Astrocyte (in vitro differentiated cells and primary cell): ENCODE measurements around the gene NAAA. TPM values are rescaled to one million over a fixed set of nuclear protein-coding genes. Genes with fewer than 3 reads are reported as not detected.

Experiments
- DNase-seq: peaks from one replicate; pipeline ENCODE4 v3.0.0-alpha.2; 2010; ENCODE audit warnings: low read depth
- FAIRE-seq: peaks from 2 replicates; lab custom pipeline; 2011; peaks lifted over from hg19 to GRCh38; lab: Jason Lieb, UNC
- H2AFZ ChIP-seq: 2 replicates; pipeline ENCODE4 v1.6.0; 2012; ENCODE audit warnings: low read depth, low read length, inconsistent platforms
- H3K27ac ChIP-seq: 2 replicates; pipeline ENCODE4 v1.5.1; 2011; ENCODE audit warnings: low read depth, low read length, inconsistent platforms
- H3K27me3 ChIP-seq: 2 replicates; pipeline ENCODE4 v1.6.0; 2011; ENCODE audit warnings: low read length, inconsistent platforms; ENCODE audit not compliant: insufficient read depth
- H3K36me3 ChIP-seq: 2 replicates; pipeline ENCODE4 v1.5.1; 2011; ENCODE audit warnings: low read length, inconsistent platforms; ENCODE audit not compliant: insufficient read depth
- H3K4me1 ChIP-seq: 2 replicates; pipeline ENCODE4 v1.5.1; 2011; ENCODE audit warnings: low read length, inconsistent platforms; ENCODE audit not compliant: insufficient read depth
- H3K4me2 ChIP-seq: 2 replicates; pipeline ENCODE4 v1.6.0; 2012; ENCODE audit warnings: low read length, inconsistent platforms
- H3K4me3 ChIP-seq: 2 replicates; pipeline ENCODE4 v1.5.1; 2011; ENCODE audit warnings: low read depth, mild to moderate bottlenecking, low read length, inconsistent platforms; ENCODE audit not compliant: insufficient read depth
- H3K79me2 ChIP-seq: 2 replicates; pipeline ENCODE4 v1.6.0; 2012; ENCODE audit warnings: mild to moderate bottlenecking, low read length, inconsistent platforms; ENCODE audit not compliant: insufficient read depth
- H3K9ac ChIP-seq: 2 replicates; pipeline ENCODE4 v1.6.0; 2012; ENCODE audit warnings: mild to moderate bottlenecking, low read length, inconsistent platforms
- H3K9me3 ChIP-seq: 2 replicates; pipeline ENCODE4 v1.5.1; 2012; ENCODE audit warnings: low read depth, mild to moderate bottlenecking, low read length, inconsistent platforms; ENCODE audit not compliant: insufficient read depth
- H4K20me1 ChIP-seq: 2 replicates; pipeline ENCODE4 v1.6.0; 2012; ENCODE audit warnings: low read length, inconsistent platforms; ENCODE audit not compliant: insufficient read depth
- H3K27ac Mint-ChIP-seq: one replicate; pipeline ENCODE4 v1.8.0; 2021; ENCODE audit warnings: mild to moderate bottlenecking, mixed read lengths; ENCODE audit not compliant: unreplicated experiment
- H3K27me3 Mint-ChIP-seq: one replicate; pipeline ENCODE4 v1.8.0; 2021; ENCODE audit warnings: low read depth, mixed read lengths; ENCODE audit not compliant: unreplicated experiment
- H3K36me3 Mint-ChIP-seq: one replicate; pipeline ENCODE4 v1.8.0; 2021; ENCODE audit warnings: low read depth, mixed read lengths; ENCODE audit not compliant: unreplicated experiment
- H3K4me1 Mint-ChIP-seq: one replicate; pipeline ENCODE4 v1.8.0; 2021; ENCODE audit warnings: low read depth, mixed read lengths; ENCODE audit not compliant: unreplicated experiment
- H3K4me3 Mint-ChIP-seq: one replicate; pipeline ENCODE4 v1.8.0; 2021; ENCODE audit warnings: mild to moderate bottlenecking, moderate library complexity, mixed read lengths; ENCODE audit not compliant: unreplicated experiment
- H3K9me3 Mint-ChIP-seq: one replicate; pipeline ENCODE4 v1.8.0; 2021; ENCODE audit warnings: mild to moderate bottlenecking, mixed read lengths; ENCODE audit not compliant: unreplicated experiment
- EZH2 ChIP-seq: IDR thresholded peaks from 2 replicates; pipeline ENCODE4 v1.6.1; 2012; ENCODE audit warnings: mild to moderate bottlenecking, low read length, inconsistent platforms; ENCODE audit not compliant: insufficient read depth
- total RNA-seq: library from RNA; stranded (reverse); gene quantifications from 2 replicates; pipeline ENCODE4 v1.2.1, GENCODE V29; 2021
- TF ChIP-seq, protein P1 (sequence below): IDR thresholded peaks from 2 replicates; pipeline ENCODE4 v1.5.1; 2011; ENCODE audit warnings: low read depth, mild to moderate bottlenecking, inconsistent platforms, low read length, moderate library complexity; ENCODE audit not compliant: insufficient read depth

The NAAA gene
- total RNA-seq, 1 donor from 2014 or later = 13.5 TPM

DNA sequence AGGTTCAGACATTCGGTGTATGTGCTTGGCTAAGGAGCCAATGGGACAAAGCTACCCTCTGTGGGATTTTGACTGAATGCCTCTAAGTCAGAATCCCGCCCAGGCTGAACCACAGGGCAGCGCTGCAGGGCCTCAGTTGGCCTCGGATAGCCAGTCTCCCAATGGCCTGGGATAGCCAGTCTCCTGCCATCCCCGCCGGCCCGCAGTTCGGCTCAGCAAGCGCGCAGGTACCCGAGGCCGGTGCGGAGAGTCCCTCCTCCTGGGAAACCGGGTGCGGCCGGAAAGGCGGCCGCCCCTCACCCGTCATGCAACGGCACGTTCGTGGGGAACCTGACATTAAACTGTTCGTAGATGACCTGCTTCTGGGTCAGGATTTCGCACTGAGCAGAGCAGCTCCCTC is 54.7 kb downstream of the NAAA start:
- Histone ChIP-seq H3K9ac (no peak overlapping the region), H3K4me2 (no peak overlapping the region), H4K20me1 (no peaks in the 10 kb centered on the region), H3K36me3 (no peaks in the 10 kb centered on the region), H2AFZ (no peak overlapping the region), H3K79me2 (no peaks in the 10 kb centered on the region), H3K27ac (no peak overlapping the region), H3K4me1 (no peaks in the 10 kb centered on the region), H3K4me3 (no peak overlapping the region), H3K27me3 (no peaks in the 10 kb centered on the region), H3K9me3 (no peaks in the 10 kb centered on the region)
- FAIRE-seq = no peak
- Mint-ChIP-seq H3K36me3 (no peaks in the 10 kb centered on the region), H3K27ac (no peak overlapping the region), H3K27me3 (peaks cover 2% of the 10 kb centered on the region), H3K4me3 (no peak overlapping the region), H3K9me3 (no peaks in the 10 kb centered on the region), H3K4me1 (peaks cover 4% of the 10 kb centered on the region)
- DNase-seq = no peak
- TF ChIP-seq, protein P1, sequence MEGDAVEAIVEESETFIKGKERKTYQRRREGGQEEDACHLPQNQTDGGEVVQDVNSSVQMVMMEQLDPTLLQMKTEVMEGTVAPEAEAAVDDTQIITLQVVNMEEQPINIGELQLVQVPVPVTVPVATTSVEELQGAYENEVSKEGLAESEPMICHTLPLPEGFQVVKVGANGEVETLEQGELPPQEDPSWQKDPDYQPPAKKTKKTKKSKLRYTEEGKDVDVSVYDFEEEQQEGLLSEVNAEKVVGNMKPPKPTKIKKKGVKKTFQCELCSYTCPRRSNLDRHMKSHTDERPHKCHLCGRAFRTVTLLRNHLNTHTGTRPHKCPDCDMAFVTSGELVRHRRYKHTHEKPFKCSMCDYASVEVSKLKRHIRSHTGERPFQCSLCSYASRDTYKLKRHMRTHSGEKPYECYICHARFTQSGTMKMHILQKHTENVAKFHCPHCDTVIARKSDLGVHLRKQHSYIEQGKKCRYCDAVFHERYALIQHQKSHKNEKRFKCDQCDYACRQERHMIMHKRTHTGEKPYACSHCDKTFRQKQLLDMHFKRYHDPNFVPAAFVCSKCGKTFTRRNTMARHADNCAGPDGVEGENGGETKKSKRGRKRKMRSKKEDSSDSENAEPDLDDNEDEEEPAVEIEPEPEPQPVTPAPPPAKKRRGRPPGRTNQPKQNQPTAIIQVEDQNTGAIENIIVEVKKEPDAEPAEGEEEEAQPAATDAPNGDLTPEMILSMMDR = no peak
- TF ChIP-seq EZH2 = no peak

DNA sequence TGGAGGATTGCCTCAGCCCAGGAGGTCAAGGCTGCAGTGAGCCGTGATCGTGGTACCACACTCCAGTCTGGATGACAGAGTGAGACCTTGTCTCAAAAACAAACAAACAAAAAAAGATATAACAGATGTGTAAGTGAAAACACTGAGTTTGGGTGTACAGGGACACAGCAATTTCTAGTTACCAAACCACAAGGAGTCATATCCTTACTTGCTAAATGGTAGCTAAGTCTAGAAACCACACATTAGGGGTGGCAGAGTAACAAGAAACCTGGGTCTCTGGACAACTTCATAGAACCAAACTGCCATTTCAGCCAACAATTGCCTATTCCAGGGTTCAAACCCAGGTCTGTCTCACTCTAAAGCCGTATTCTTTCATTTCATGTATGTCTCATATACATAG is 59.3 kb downstream of the NAAA start:
- no peaks in the 10 kb centered on the region for H3K36me3 Mint-ChIP-seq
- peaks cover 4% of the 10 kb centered on the region for H3K4me1 Mint-ChIP-seq
- Histone ChIP-seq H3K79me2 (no peaks in the 10 kb centered on the region), H3K4me2 (no peak overlapping the region), H3K27ac (no peak overlapping the region), H3K27me3 (peaks cover 5% of the 10 kb centered on the region), H3K4me1 (no peaks in the 10 kb centered on the region), H4K20me1 (no peaks in the 10 kb centered on the region), H2AFZ (no peak overlapping the region), H3K9me3 (no peaks in the 10 kb centered on the region), H3K36me3 (no peaks in the 10 kb centered on the region), H3K9ac (no peak overlapping the region), H3K4me3 (no peak overlapping the region)
- DNase-seq (no peak), FAIRE-seq (no peak)
- H3K27ac Mint-ChIP-seq = no peak overlapping the region
- H3K4me3 Mint-ChIP-seq = no peak overlapping the region
- H3K9me3 Mint-ChIP-seq = no peaks in the 10 kb centered on the region
- TF ChIP-seq EZH2 = no peak
- TF ChIP-seq, protein P1 = no peak
- H3K27me3 Mint-ChIP-seq = peaks cover 11% of the 10 kb centered on the region

DNA sequence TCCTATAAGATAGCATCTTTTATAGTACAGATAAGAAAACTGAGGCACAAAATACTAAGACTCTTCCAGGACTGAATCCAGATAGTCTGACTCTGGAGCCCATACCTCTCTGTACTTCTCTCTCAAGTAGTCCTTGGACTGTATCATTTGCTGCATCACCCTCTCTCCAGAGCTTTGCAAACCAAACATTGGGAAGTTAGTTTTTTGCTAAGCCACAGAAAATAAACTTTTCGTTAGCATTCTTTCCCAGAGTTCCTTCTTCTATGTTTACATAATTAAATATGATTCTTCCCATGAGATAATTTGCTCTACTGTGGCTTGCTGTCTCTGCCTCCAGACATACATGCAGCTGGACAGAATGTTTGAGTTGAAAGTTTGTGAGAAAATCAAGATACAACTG is 60.5 kb downstream of the NAAA start:
- Histone ChIP-seq H2AFZ (no peak overlapping the region), H3K4me3 (no peak overlapping the region), H3K27me3 (peaks cover 5% of the 10 kb centered on the region), H4K20me1 (no peaks in the 10 kb centered on the region), H3K9ac (no peak overlapping the region), H3K36me3 (no peaks in the 10 kb centered on the region), H3K4me2 (no peak overlapping the region), H3K79me2 (no peaks in the 10 kb centered on the region), H3K27ac (no peak overlapping the region), H3K9me3 (no peaks in the 10 kb centered on the region), H3K4me1 (no peaks in the 10 kb centered on the region)
- TF ChIP-seq, protein P1 = no peak
- no peak for TF ChIP-seq EZH2
- Mint-ChIP-seq H3K9me3 (peaks cover 4% of the 10 kb centered on the region), H3K36me3 (no peaks in the 10 kb centered on the region), H3K4me3 (no peak overlapping the region), H3K27me3 (peaks cover 13% of the 10 kb centered on the region), H3K4me1 (peaks cover 4% of the 10 kb centered on the region), H3K27ac (no peak overlapping the region)
- no peak for FAIRE-seq
- no peak for DNase-seq
